BLaER1 treated with 17β-estradiol and CSF1 and Interleukin-3, amounts not matched to agents 10 nM and 100 nM (cell line): Measurements from ENCODE around the gene SSBP1.

Source experiments
- H3K27ac ChIP-seq, 11 experiments: shearing (Covaris generic); formaldehyde crosslinking; 2 replicates each; pipeline ENCODE4 v1.8.1; 2022
- H3K27me3 ChIP-seq, 11 experiments: shearing (Covaris generic); formaldehyde crosslinking; 2 replicates each; pipeline ENCODE4 v1.8.1; 2022
- H3K36me3 ChIP-seq, 11 experiments: shearing (Covaris generic); formaldehyde crosslinking; 2 replicates each; pipeline ENCODE4 v1.8.1; 2022
- H3K4me1 ChIP-seq, 10 experiments: shearing (Covaris generic); formaldehyde crosslinking; 2 replicates each; pipeline ENCODE4 v1.8.1; 2022
- H3K4me2 ChIP-seq, 11 experiments: shearing (Covaris generic); formaldehyde crosslinking; 2 replicates each; pipeline ENCODE4 v1.8.1; 2022
- H3K4me3 ChIP-seq, 10 experiments: shearing (Covaris generic); formaldehyde crosslinking; 2 replicates each; pipeline ENCODE4 v1.8.1; 2022
- H3K9ac ChIP-seq, 11 experiments: shearing (Covaris generic); formaldehyde crosslinking; 2 replicates each; pipeline ENCODE4 v1.8.1; 2022
- H3K9me3 ChIP-seq, 11 experiments: shearing (Covaris generic); formaldehyde crosslinking; replicated peaks in 1 of 11; 2 replicates each; pipeline ENCODE4 v1.8.1; 2022
- H4K20me1 ChIP-seq, 11 experiments: shearing (Covaris generic); formaldehyde crosslinking; 2 replicates each; pipeline ENCODE4 v1.8.1; 2022
- Cebpa-rat ChIP-seq, 11 experiments: shearing (Covaris generic); IDR thresholded peaks; 2 replicates each; pipeline ENCODE4 v1.8.1; 2022

Gene SSBP1

GRCh38 chr7:141704741-141705140 lies 33.4 kb upstream of the SSBP1 start:
- Histone ChIP-seq H3K4me3 (no peak overlapping the region), H3K4me2 (no peak overlapping the region), H3K36me3 (no peaks in the 10 kb centered on the region), H3K9me3 (no peaks in the 10 kb centered on the region), H3K4me1 (peaks cover 18 to 25% (median 23%) of the 10 kb centered on the region in 10 experiments), H4K20me1 (peaks cover 7 to 13% (median 12%) of the 10 kb centered on the region in 11 experiments; a peak in 15 of 22 replicates), H3K27me3 (peaks cover 7 to 13% (median 10%) of the 10 kb centered on the region in 11 experiments; a peak in 10 of 22 replicates), H3K9ac (no peak overlapping the region), H3K27ac (no peak overlapping the region)
- no peak for TF ChIP-seq Cebpa-rat (IDR thresholded peaks at IDR 0.05)

DNA sequence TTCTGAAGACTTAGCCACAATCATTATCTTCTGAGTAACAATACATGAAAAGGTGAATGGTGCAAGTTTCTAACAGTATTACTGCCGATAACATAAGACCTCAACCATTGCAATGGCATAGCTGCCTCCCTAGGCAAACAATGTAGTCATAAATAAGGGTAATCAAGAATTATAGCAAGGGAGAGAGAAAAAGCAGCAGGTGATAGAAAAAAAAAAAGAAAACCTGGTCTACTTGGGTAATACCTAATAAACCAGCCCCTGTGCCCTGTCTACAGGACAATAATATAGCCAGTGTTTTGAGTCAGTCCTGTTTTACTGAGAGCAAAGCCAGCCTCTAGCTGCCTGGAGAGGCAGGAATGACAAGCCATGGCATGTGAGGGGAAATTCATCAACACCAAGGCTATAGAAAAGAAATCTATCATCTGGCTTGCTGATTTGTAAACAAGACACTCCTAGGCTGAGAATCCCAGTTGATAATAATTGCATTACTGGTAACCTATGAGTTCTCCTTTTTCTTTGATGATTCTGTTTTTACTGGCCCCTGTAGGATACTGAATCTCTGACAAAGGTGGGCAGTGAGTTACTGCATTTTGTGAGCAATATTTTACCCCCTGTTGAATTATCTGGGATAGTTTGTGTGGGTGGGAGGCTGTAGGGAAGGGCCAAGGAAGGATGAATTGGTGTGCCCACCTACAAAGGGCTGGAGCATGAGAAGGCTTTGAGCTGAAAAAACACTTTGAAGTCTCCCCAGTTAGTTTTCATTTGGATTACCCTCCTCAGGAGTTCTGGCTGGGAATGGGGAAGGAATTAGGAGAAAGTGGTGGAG lies 31.7 kb upstream of the SSBP1 start:
- H4K20me1 ChIP-seq = no peaks in the 10 kb centered on the region
- no peak for TF ChIP-seq Cebpa-rat (IDR thresholded peaks at IDR 0.05)

GRCh38 chr7:141708351-141708750 lies 29.8 kb upstream of the SSBP1 start, which contains the start of gene WEE2:
WEE2 (plus strand) TSS chr7:141708353; CDS start chr7:141708759, 406 bp downstream.
- Histone ChIP-seq H3K36me3 (no peaks in the 10 kb centered on the region), H3K4me1 (0 out of 20 replicates have a peak, but pooled peaks cover 0 to under 1% (median 0%) of the 10 kb centered on the region in 10 experiments), H3K27ac (no peak within 1 kb of the TSS), H3K9me3 (no peaks in the 10 kb centered on the region), H4K20me1 (no peaks in the 10 kb centered on the region), H3K4me3 (no peak within 1 kb of the TSS), H3K4me2 (no peak within 1 kb of the TSS), H3K27me3 (peaks cover 0 to 4% (median 2%) of the 10 kb centered on the region in 11 experiments; a peak in 7 of 22 replicates), H3K9ac (no peak within 1 kb of the TSS)
- no peak for TF ChIP-seq Cebpa-rat (IDR thresholded peaks at IDR 0.05)

More for the DNA sequence above, 31.7 kb upstream of the SSBP1 start:
- peaks cover 6 to 13% (median 10%) of the 10 kb centered on the region in 10 experiments for H3K4me1 ChIP-seq
- H3K9me3 ChIP-seq = no peaks in the 10 kb centered on the region
- no peak overlapping the region for H3K4me2 ChIP-seq
- no peaks in the 10 kb centered on the region for H3K36me3 ChIP-seq
- H3K9ac ChIP-seq = no peak overlapping the region
- no peak overlapping the region for H3K27ac ChIP-seq
- H3K27me3 ChIP-seq = peaks cover 7 to 13% (median 10%) of the 10 kb centered on the region in 11 experiments; a peak in 10 of 22 replicates
- no peak overlapping the region for H3K4me3 ChIP-seq

- no peak overlapping the region for H3K9ac ChIP-seq
- no peak overlapping the region for H3K4me3 ChIP-seq
- no peaks in the 10 kb centered on the region for H4K20me1 ChIP-seq
- H3K4me1 ChIP-seq = no peaks in the 10 kb centered on the region
- no peak for TF ChIP-seq Cebpa-rat (IDR thresholded peaks at IDR 0.05)
- no peaks in the 10 kb centered on the region for H3K9me3 ChIP-seq
- no peaks in the 10 kb centered on the region for H3K36me3 ChIP-seq
- H3K27ac ChIP-seq = no peak overlapping the region
- no peak overlapping the region for H3K4me2 ChIP-seq
- no peaks in the 10 kb centered on the region for H3K27me3 ChIP-seq
Observed at GRCh38 chr7:141709318-141709717, 28.8 kb upstream of the SSBP1 start.

DNA sequence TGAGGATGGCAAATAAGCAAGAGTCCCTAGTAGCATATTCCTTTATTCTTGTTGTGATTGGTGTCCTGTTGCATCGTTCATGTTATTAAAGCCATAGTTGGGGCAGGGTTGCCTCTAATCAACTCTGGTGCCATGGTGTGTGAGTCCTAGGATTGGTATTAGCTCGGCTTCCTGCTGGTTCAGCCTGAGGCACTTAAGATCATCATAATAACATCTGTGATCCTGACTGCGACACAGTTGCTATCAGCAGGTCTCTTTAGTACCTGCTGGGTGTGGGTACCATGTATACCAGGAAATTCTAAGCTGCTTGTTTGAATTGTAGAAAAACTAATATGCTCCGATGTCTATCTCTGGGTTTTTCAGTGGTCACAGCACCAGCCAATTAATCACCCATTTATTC lies 28.4 kb upstream of the SSBP1 start:
- no peaks in the 10 kb centered on the region for H3K36me3 ChIP-seq
- no peaks in the 10 kb centered on the region for H3K4me1 ChIP-seq
- no peaks in the 10 kb centered on the region for H4K20me1 ChIP-seq
- H3K4me3 ChIP-seq = no peak overlapping the region
- H3K9me3 ChIP-seq = no peaks in the 10 kb centered on the region
- no peak for TF ChIP-seq Cebpa-rat (IDR thresholded peaks at IDR 0.05)
- no peak overlapping the region for H3K4me2 ChIP-seq
- H3K9ac ChIP-seq = no peak overlapping the region
- no peaks in the 10 kb centered on the region for H3K27me3 ChIP-seq
- H3K27ac ChIP-seq = no peak overlapping the region

DNA sequence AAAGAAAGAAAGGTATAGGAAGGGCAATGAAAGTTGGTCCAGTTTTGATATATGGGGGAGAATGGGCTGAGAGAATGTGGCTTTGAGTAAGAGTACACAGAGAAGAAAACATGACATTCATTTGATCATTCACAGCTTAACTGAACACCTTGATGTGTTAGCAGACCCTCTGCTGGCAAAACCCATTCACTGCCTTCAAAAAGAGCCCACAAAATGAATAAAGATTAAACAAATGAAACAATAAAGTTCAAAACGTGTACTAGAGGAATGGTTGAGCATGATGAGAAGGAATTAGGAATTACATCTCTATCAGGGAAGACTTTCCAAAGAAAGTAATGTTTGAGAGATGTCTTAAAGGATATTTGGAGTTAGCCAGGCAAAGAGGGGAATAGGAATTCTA lies 27.9 kb upstream of the SSBP1 start:
- Histone ChIP-seq H3K9ac (no peak overlapping the region), H3K9me3 (no peaks in the 10 kb centered on the region), H3K4me3 (no peak overlapping the region), H3K4me1 (no peaks in the 10 kb centered on the region), H3K27ac (no peak overlapping the region), H3K36me3 (no peaks in the 10 kb centered on the region), H3K27me3 (no peaks in the 10 kb centered on the region), H3K4me2 (no peak overlapping the region), H4K20me1 (no peaks in the 10 kb centered on the region)
- TF ChIP-seq Cebpa-rat (IDR thresholded peaks at IDR 0.05) = no peak

- Histone ChIP-seq H3K36me3 (no peaks in the 10 kb centered on the region), H3K9me3 (no peaks in the 10 kb centered on the region), H3K27me3 (no peaks in the 10 kb centered on the region), H3K4me3 (no peak overlapping the region), H4K20me1 (no peaks in the 10 kb centered on the region), H3K9ac (no peak overlapping the region), H3K4me2 (no peak overlapping the region), H3K4me1 (no peaks in the 10 kb centered on the region), H3K27ac (no peak overlapping the region)
- TF ChIP-seq Cebpa-rat (IDR thresholded peaks at IDR 0.05) = no peak
Observed at GRCh38 chr7:141712603-141713255, 25.4 kb upstream of the SSBP1 start.

DNA sequence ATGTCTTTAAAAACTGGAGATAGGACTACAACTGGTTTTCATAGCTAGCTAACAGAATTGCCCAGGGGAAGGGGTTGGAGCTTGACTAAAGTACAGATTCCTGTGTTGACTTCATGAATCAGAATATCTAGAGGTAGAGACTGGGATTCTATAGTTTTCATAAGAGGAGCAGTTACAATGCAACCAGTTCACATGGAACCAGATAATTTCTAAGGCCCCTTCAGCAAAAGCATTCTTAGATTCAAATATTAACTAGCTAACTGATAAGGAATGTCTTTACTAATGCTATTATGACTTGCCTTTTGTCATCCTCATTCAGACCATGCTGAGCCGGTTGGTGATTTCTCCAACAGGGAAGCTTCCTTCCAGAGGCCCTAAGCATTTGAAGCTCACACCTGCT lies 24.3 kb upstream of the SSBP1 start:
- H3K9me3 ChIP-seq = no peaks in the 10 kb centered on the region
- H3K36me3 ChIP-seq = no peaks in the 10 kb centered on the region
- no peaks in the 10 kb centered on the region for H4K20me1 ChIP-seq
- H3K27me3 ChIP-seq = no peaks in the 10 kb centered on the region
- no peak overlapping the region for H3K9ac ChIP-seq
- no peak overlapping the region for H3K4me2 ChIP-seq
- no peak overlapping the region for H3K4me3 ChIP-seq
- no peak for TF ChIP-seq Cebpa-rat (IDR thresholded peaks at IDR 0.05)
- no peaks in the 10 kb centered on the region for H3K4me1 ChIP-seq
- H3K27ac ChIP-seq = no peak overlapping the region

- Histone ChIP-seq H3K4me1 (no peaks in the 10 kb centered on the region), H3K36me3 (no peaks in the 10 kb centered on the region)
Observed at GRCh38 chr7:141714571-141714970, 23.6 kb upstream of the SSBP1 start.

More at GRCh38 chr7:141714571-141714970, 23.6 kb upstream of the SSBP1 start:
- H3K27ac ChIP-seq = no peak overlapping the region
- no peak overlapping the region for H3K4me2 ChIP-seq
- H3K4me3 ChIP-seq = no peak overlapping the region
- H4K20me1 ChIP-seq = no peaks in the 10 kb centered on the region
- H3K27me3 ChIP-seq = no peaks in the 10 kb centered on the region
- TF ChIP-seq Cebpa-rat (IDR thresholded peaks at IDR 0.05) = no peak
- no peak overlapping the region for H3K9ac ChIP-seq
- no peaks in the 10 kb centered on the region for H3K9me3 ChIP-seq
